ENCODE data around the gene CASZ1.

Gene CASZ1

GRCh38 chr1:10591010-10591409 lies 205.4 kb downstream of the CASZ1 start:
- DNase-seq = no peak

GRCh38 chr1:10589074-10589473 lies 207.4 kb downstream of the CASZ1 start:
- no peak for DNase-seq

- DNase-seq = no peak
Measured at GRCh38 chr1:10588640-10589039, 207.8 kb downstream of the CASZ1 start.

Measured in islet precursor cell (in vitro differentiated cells).